ENCODE data around the gene AQP2. TPM values are rescaled to one million over a fixed set of nuclear protein-coding genes. Genes with fewer than 3 reads are reported as not detected.
"Not testable (repeated sequence)": the region's sequence is repeated elsewhere in the genome, so short reads cannot be mapped to it uniquely, and the experiment has no call there.

AQP2 gene
- total RNA-seq, 3 donors from 2014 or later: not detected

DNA sequence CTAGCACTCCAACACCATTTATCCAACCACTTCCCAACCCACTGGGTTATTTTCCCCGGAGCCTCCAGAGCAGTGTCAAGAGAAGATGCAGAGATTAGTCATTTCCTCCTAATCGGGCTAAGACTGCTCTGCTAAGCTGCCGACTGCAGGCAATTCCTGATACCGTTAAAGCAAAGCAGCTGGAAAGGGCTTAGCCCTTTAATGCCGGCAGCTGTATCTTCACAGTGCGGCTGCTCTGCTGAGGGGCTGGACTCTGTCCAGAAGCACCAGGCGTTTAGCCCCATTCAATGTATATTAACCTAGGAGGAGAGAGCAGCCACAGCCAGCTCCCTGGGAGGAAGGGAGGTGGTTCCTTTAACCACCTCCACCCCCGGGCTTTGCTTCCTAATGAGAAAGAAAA, 33.4 kb downstream of the AQP2 start:
- H3K27me3 ChIP-seq: no peaks in the 10 kb centered on the region
- peak overlapping the region in 1 of 3 donors; percentile 22 for H3K4me3 ChIP-seq
- no peaks in the 10 kb centered on the region for H3K4me1 ChIP-seq
- intact Hi-C loops (cut with DNase I; ENCODE audit: low total_unique reads): no loop called here
- H3K27ac ChIP-seq: no peak overlapping the region
- TF ChIP-seq, protein P1, sequence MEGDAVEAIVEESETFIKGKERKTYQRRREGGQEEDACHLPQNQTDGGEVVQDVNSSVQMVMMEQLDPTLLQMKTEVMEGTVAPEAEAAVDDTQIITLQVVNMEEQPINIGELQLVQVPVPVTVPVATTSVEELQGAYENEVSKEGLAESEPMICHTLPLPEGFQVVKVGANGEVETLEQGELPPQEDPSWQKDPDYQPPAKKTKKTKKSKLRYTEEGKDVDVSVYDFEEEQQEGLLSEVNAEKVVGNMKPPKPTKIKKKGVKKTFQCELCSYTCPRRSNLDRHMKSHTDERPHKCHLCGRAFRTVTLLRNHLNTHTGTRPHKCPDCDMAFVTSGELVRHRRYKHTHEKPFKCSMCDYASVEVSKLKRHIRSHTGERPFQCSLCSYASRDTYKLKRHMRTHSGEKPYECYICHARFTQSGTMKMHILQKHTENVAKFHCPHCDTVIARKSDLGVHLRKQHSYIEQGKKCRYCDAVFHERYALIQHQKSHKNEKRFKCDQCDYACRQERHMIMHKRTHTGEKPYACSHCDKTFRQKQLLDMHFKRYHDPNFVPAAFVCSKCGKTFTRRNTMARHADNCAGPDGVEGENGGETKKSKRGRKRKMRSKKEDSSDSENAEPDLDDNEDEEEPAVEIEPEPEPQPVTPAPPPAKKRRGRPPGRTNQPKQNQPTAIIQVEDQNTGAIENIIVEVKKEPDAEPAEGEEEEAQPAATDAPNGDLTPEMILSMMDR (IDR thresholded peaks at IDR 0.05): no peak
- TF ChIP-seq POLR2A (IDR thresholded peaks at IDR 0.05) (no peak), POLR2AphosphoS5 (IDR thresholded peaks at IDR 0.05) (no peak)
- no peaks in the 10 kb centered on the region for H3K9me3 ChIP-seq
- H3K36me3 ChIP-seq: no peaks in the 10 kb centered on the region
- no peak for DNase-seq (ENCODE audit: low spot score in 2 of 2)

DNA sequence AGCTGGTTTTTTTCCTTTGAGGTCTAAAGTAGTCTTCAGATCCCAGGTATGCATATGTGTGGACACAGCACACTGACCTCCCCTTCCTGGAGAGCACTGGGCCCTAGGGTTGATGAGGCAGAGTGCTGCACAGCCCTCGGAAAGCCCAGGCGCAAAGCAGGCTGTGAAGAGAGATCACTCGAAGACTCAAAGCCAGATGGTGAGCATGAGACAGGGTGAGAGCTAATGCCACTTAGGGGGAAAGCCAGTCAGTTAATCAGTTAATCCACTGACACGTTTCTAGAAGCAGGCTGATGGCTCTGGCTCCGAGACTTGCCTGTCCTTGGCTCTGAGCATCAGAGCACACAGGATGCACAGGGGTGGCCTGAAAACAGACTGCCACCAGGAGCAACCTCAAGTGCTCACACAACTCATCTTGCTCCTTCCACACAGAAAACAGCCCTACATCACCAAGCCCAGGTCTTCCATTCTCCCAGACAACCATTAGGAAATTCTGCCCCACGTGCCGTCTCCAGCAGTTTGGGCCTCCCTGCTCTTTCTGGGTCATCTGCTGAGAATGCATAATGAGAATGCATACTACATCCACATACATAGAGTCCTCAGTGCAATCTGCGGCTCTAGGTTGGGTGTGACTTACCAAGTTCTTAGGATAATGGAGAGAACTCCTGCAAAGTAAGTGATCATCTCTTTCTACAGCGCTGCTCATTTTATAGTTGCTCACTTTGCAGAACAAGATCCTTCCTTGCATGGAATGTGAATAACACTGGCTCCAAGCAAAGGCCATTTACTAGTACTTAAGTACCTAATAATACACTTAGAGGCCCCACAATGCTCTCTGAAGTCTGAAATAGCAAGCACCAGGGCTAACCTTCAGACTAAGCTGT, 34.2 kb downstream of the AQP2 start:
- H3K9me3 ChIP-seq: no peaks in the 10 kb centered on the region
- no peak overlapping the region for H3K4me3 ChIP-seq
- no peak overlapping the region for H3K27ac ChIP-seq
- no peaks in the 10 kb centered on the region for H3K27me3 ChIP-seq
- no peaks in the 10 kb centered on the region for H3K36me3 ChIP-seq
- no peak for TF ChIP-seq POLR2A (IDR thresholded peaks at IDR 0.05)
- TF ChIP-seq, protein P1 (IDR thresholded peaks at IDR 0.05): no peak
- no peak for TF ChIP-seq POLR2AphosphoS5 (IDR thresholded peaks at IDR 0.05)
- H3K4me1 ChIP-seq: no peaks in the 10 kb centered on the region
- no peak for DNase-seq (ENCODE audit: low spot score in 2 of 2)
- intact Hi-C loops (cut with DNase I; ENCODE audit: low total_unique reads): no loop called here

GRCh38 chr12:49985981-49986380, 35.4 kb downstream of the AQP2 start:
- no peaks in the 10 kb centered on the region for H3K9me3 ChIP-seq
- no peaks in the 10 kb centered on the region for H3K36me3 ChIP-seq
- no peaks in the 10 kb centered on the region for H3K27me3 ChIP-seq
- H3K27ac ChIP-seq: no peak overlapping the region
- no peak for DNase-seq (ENCODE audit: low spot score in 2 of 2)
- intact Hi-C loops (cut with DNase I; ENCODE audit: low total_unique reads): no loop called here
- TF ChIP-seq POLR2AphosphoS5 (IDR thresholded peaks at IDR 0.05) (no peak), POLR2A (IDR thresholded peaks at IDR 0.05) (no peak)
- TF ChIP-seq, protein P1 (IDR thresholded peaks at IDR 0.05): no peak
- H3K4me3 ChIP-seq: no peak overlapping the region
- H3K4me1 ChIP-seq: no peaks in the 10 kb centered on the region

DNA sequence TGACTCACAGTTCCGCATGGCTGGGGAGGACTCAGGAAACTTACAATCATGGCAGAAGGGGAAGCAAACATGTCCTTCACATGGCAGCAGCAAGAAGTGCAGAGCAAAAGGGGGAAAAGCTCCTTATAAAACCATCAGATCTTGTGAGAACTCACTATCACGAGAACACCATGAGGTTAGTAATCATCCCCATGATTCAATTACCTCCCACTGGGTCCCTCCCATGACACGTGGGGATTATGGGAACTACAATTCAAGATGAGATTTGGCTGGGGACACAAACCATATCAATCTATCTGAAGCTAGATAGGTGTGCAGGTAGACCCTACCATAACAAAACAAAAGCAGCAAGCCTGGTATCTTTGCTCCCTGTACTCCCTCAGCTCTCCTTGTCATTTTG, 35.9 kb downstream of the AQP2 start:
- H3K4me3 ChIP-seq; H3K36me3 ChIP-seq; H3K4me1 ChIP-seq; DNase-seq (ENCODE audit: low spot score in 2 of 2); H3K9me3 ChIP-seq; intact Hi-C loops (cut with DNase I; ENCODE audit: low total_unique reads); H3K27me3 ChIP-seq; H3K27ac ChIP-seq: not testable (repeated sequence)

GRCh38 chr12:49987625-49988303, 37.2 kb downstream of the AQP2 start:
- Histone ChIP-seq H3K36me3 (no peaks in the 10 kb centered on the region), H3K27me3 (no peaks in the 10 kb centered on the region), H3K9me3 (no peaks in the 10 kb centered on the region), H3K4me3 (no peak overlapping the region), H3K4me1 (no peaks in the 10 kb centered on the region), H3K27ac (no peak overlapping the region)
- DNase-seq (ENCODE audit: low spot score in 2 of 2): no peak
- intact Hi-C loops (cut with DNase I; ENCODE audit: low total_unique reads): no loop called here
- TF ChIP-seq POLR2A (IDR thresholded peaks at IDR 0.05) (no peak), POLR2AphosphoS5 (IDR thresholded peaks at IDR 0.05) (no peak)
- TF ChIP-seq, protein P1 (IDR thresholded peaks at IDR 0.05): no peak

DNA sequence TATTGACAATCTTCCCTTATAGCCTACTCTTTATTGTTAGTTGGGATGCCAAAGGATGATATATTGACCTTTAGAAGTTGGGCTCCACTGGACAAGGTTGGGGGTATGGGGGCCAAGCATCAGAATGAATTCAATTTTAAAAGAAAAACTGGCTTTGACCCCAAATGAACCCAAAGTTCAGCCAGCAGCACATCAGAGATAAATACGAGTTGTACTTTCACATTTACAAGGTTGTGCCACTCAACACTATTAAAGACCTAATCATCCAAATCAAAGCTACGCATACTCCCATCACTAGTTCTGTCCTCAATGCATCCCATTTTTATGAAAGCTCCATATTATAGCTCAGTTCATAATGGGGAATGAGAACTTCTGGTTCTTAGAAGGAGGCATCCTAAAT, 38.9 kb downstream of the AQP2 start:
- DNase-seq (ENCODE audit: low spot score in 2 of 2); H3K36me3 ChIP-seq; H3K27me3 ChIP-seq; intact Hi-C loops (cut with DNase I; ENCODE audit: low total_unique reads); H3K4me1 ChIP-seq; H3K4me3 ChIP-seq; H3K9me3 ChIP-seq; H3K27ac ChIP-seq: not testable (repeated sequence)

Data from breast epithelium (tissue), 4 donors.